Hepatocyte (in vitro differentiated cells): Measurements from ENCODE around the gene LAMA4.

ENCODE experiments used
- CTCF ChIP-seq: fragments of 200-600 bp; sonication (generic); IDR thresholded peaks from 2 replicates; pipeline ENCODE4 v1.5.1; 2016; ENCODE audit warnings: antibody characterized with exemption, mild to moderate bottlenecking; ENCODE audit not compliant: poor library complexity
- EZH2phosphoT487 ChIP-seq: fragments of 200-600 bp; sonication (generic); IDR thresholded peaks from one replicate; pipeline ENCODE4 v1.6.1; 2018; ENCODE audit warnings: antibody characterized with exemption, mild to moderate bottlenecking, low read depth, moderate library complexity; ENCODE audit not compliant: unreplicated experiment, severe bottlenecking

- TF ChIP-seq EZH2phosphoT487 = no peak
- no peak for TF ChIP-seq CTCF
Measured at GRCh38 chr6:112193117-112193516, 61.2 kb downstream of the LAMA4 start.
